Stimulated activated CD8-positive, alpha-beta memory T cell treated with anti-CD3 and anti-CD28 coated beads, Interleukin-12 subunit alpha, Interleukin-12 subunit beta, amount 100 ng/mL, for 24 hours (primary cell): Measurements from ENCODE around the gene SLC31A1.

ENCODE experiments used
- DNase-seq: peaks from one replicate; pipeline ENCODE4 v3.0.0-alpha.2; 2020; ENCODE audit errors: extremely low read depth

The SLC31A1 gene

GRCh38 chr9:113302792-113303418 lies 81.6 kb downstream of the SLC31A1 start, which contains the start of gene RNF183:
TSS of gene RNF183 (minus strand) at chr9:113303376. CDS start at chr9:113298184, 5,192 bp downstream.
- DNase-seq: no peak

DNA sequence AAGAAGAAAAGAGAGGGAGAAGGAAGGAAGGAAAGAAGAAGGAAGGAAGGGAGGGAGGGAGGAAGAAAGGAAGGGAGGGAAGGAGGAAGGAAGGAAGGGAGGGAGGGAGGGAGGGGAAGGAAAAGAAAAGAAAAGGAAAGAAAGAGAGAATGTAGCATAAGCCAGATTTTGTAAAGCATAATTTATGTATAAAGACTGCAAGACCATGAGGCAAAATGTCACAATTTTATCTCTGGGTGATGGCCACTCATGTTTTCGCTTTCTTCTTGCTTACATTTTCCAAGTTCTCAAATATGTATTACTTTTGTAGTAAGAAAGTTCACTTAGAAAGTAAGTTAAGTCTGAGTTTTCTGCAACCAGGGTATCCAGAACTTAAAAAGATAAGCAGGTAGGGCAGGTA lies 85.2 kb downstream of the SLC31A1 start:
- DNase-seq: no peak

DNA sequence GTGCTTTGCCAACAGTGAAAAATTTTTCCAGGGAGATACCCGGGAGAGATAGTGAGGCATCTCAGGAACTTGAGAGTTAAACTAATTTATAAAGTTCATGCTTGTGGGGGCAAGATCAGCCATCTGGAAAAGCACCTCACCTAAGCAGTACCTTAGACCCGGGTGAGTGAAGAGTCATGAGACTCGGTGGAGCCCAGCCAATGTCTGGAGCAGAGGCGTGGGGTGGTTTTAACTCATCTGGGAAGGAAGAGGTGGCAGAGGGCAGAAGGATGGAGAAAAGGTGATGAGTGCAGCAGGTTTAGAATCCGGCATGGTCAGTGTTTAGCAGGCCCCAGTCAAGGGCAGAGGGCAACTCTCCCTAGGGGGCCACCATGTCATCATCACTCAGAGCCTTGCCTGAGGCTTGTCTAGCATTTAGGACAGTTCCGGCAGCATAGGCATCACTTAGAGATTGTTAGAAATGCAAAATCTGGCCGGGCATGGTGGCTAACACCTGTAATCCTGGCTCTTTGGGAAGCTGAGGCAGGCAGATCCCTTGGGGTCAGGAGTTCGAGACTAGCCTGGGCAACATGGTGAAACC lies 86.1 kb downstream of the SLC31A1 start:
- no peak for DNase-seq

- no peak for DNase-seq
Measured at GRCh38 chr9:113309204-113309813, 88.0 kb downstream of the SLC31A1 start.

- no peak for DNase-seq
Measured at GRCh38 chr9:113310538-113310937, 89.2 kb downstream of the SLC31A1 start.

GRCh38 chr9:113311961-113312360 lies 90.6 kb downstream of the SLC31A1 start:
- no peak for DNase-seq

DNA sequence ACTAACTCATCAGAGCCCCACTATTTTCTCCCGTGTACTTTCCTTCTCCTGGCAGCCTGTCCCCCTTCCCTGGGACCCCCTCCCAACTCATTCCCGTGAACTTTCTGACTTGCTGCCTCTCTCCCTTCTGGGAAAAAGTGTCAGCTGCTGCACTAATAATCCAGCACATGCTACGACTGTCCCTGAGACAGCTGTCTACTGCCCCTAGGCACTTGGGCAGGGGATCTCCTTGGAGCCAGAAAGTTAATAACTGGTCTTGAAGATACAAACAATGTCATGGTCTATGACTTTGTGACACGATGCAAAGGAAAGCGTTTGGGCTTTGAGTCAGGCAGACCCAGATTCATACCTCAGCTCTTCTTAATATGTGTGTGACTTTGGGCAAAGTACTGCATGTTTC lies 91.9 kb downstream of the SLC31A1 start:
- DNase-seq: no peak
